ENCODE results near the gene CASP2.

CASP2 gene

DNA sequence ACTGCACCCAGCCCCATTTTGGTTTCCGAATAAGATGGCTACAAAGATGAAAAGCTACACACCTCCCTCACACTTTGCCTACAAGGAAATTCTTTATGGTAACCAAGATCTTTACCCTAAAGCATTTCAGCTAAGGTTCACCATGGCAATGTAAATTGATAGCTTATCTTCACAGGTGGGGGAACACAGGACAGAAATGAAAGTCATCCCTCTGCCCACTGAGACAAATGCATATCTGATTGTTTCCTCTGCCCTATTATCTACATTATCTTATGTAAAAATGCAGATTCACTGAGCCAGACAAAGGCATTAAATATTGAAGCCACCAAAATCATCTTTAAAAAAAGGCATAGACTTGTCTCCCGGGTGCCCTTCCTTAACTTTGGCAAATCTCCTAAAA lies 6.6 kb upstream of the CASP2 start:
- H3K27ac ChIP-seq, result no peak overlapping the region
- TF ChIP-seq CTCF (conservative IDR thresholded peaks at IDR 0.05), result no peak

GRCh38 chr7:143282124-143282523 lies 6.0 kb upstream of the CASP2 start:
- TF ChIP-seq CTCF (conservative IDR thresholded peaks at IDR 0.05), result no peak
- no peak overlapping the region for H3K27ac ChIP-seq

DNA sequence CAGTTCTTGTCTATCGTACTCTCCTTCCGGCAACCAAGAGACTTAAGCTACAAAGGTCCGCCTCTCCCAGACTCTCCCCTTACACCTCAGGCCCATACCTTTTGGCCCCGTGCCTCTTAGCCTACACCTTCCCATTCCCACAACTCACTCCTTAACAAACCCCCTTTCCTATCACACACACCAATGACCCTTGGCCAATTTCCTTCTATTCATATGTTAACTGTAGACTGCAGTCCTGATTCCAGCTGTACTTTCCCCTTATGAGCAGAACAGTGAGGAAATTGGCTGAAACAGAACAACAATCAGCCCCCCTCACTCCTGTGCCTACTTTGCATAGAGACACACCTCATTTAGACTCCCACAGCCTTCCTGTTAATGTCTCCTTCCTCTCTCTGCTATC lies 4.8 kb upstream of the CASP2 start:
- no peak overlapping the region for H3K27ac ChIP-seq
- TF ChIP-seq CTCF (conservative IDR thresholded peaks at IDR 0.05), result no peak

GRCh38 chr7:143284591-143285469 lies 3.3 kb upstream of the CASP2 start, which contains the start of gene TMEM139:
Gene TMEM139 (plus strand): TSS chr7:143284958. CDS start chr7:143285958, 1,000 bp downstream.
- no peak within 1 kb of the TSS for H3K27ac ChIP-seq
- no peak for TF ChIP-seq CTCF (conservative IDR thresholded peaks at IDR 0.05)

DNA sequence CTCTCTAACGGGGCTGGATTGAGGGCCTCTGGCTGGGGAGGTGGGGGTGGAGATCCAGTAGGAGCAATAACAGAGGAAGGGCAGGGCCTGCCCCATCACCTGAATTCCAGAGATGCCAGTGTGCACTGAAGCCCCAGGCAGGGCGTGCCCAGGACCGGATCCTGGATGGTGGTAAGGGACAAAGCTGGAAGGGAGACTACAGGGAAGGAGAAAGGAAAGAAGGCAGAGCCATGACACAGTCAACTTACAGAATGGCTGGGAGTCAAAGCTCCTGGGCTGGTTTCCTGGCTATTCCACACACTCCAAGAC lies 2.7 kb upstream of the CASP2 start:
- no peak for TF ChIP-seq CTCF (conservative IDR thresholded peaks at IDR 0.05)
- no peak overlapping the region for H3K27ac ChIP-seq

DNA sequence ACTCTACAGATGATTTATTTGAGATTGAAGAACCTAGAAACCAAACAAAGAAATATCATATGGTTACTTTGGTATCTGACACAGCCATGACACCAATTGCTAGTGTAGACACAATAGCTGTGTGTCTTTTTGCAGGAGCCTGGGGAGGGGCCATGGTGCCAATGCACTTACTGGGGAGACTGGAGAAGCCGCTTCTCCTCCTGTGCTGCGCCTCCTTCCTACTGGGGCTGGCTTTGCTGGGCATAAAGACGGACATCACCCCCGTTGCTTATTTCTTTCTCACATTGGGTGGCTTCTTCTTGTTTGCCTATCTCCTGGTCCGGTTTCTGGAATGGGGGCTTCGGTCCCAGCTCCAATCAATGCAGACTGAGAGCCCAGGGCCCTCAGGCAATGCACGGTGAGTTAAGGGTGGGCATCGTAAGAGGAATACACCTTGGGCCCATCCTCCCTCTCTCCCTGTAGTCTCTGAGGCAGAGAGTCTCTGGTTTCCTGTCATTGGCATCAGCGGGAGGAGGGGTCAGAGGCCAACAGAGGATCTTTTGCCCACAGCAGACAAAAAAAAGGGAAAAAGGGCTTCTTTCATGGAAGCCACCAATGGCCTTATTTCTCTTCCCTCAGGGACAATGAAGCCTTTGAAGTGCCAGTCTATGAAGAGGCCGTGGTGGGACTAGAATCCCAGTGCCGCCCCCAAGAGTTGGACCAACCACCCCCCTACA lies 2.2 kb upstream of the CASP2 start:
- no peak overlapping the region for H3K27ac ChIP-seq
- no peak for TF ChIP-seq CTCF (conservative IDR thresholded peaks at IDR 0.05)

DNA sequence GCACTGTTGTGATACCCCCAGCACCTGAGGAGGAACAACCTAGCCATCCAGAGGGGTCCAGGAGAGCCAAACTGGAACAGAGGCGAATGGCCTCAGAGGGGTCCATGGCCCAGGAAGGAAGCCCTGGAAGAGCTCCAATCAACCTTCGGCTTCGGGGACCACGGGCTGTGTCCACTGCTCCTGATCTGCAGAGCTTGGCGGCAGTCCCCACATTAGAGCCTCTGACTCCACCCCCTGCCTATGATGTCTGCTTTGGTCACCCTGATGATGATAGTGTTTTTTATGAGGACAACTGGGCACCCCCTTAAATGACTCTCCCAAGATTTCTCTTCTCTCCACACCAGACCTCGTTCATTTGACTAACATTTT lies 1.6 kb upstream of the CASP2 start:
- no peak for TF ChIP-seq CTCF (conservative IDR thresholded peaks at IDR 0.05)
- no peak overlapping the region for H3K27ac ChIP-seq
